Measurements from ENCODE around the gene SIK3.

Gene SIK3

DNA sequence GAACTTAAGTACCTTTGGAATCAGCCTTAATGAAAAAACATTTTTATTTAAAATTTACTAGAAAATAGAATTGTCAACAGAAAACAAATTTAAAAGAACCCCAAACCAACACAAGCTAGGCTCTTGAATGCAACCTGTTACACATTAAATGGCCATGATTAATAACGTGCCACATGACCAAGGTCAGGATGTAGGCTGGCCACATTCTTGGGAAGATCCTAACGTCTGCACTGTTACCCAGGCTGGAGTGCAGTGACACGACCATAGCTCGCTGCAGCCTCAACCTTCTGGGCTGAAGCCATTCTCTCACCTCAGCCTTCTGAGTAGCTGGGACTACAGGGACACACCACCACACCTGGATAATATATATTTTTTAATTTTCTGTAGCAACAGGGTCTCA is 134.4 kb downstream of the SIK3 start:
- Histone ChIP-seq H3K27me3 (ENCODE audit: insufficient read depth, poor library complexity, severe bottlenecking) (no peaks in the 10 kb centered on the region), H3K27ac (replicated peaks) (no peak overlapping the region), H3K4me3 (replicated peaks; ENCODE audit: insufficient read depth, low read length) (no peak overlapping the region)
- DNase-seq (ENCODE audit: low read depth in 1 of 2, low spot score in 1 of 2), result no peak
- TF ChIP-seq, protein P1, sequence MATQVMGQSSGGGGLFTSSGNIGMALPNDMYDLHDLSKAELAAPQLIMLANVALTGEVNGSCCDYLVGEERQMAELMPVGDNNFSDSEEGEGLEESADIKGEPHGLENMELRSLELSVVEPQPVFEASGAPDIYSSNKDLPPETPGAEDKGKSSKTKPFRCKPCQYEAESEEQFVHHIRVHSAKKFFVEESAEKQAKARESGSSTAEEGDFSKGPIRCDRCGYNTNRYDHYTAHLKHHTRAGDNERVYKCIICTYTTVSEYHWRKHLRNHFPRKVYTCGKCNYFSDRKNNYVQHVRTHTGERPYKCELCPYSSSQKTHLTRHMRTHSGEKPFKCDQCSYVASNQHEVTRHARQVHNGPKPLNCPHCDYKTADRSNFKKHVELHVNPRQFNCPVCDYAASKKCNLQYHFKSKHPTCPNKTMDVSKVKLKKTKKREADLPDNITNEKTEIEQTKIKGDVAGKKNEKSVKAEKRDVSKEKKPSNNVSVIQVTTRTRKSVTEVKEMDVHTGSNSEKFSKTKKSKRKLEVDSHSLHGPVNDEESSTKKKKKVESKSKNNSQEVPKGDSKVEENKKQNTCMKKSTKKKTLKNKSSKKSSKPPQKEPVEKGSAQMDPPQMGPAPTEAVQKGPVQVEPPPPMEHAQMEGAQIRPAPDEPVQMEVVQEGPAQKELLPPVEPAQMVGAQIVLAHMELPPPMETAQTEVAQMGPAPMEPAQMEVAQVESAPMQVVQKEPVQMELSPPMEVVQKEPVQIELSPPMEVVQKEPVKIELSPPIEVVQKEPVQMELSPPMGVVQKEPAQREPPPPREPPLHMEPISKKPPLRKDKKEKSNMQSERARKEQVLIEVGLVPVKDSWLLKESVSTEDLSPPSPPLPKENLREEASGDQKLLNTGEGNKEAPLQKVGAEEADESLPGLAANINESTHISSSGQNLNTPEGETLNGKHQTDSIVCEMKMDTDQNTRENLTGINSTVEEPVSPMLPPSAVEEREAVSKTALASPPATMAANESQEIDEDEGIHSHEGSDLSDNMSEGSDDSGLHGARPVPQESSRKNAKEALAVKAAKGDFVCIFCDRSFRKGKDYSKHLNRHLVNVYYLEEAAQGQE (IDR thresholded peaks at IDR 0.05; ENCODE audit: insufficient replicate concordance, low read depth), result no peak
- TF ChIP-seq SPI1 (IDR thresholded peaks at IDR 0.05; ENCODE audit: borderline replicate concordance, low read depth) (no peak), GABPA (IDR thresholded peaks at IDR 0.05; ENCODE audit: low read depth) (no peak), POLR2AphosphoS5 (IDR thresholded peaks at IDR 0.05; ENCODE audit: low read depth) (no peak)
- TF ChIP-seq, protein P2, sequence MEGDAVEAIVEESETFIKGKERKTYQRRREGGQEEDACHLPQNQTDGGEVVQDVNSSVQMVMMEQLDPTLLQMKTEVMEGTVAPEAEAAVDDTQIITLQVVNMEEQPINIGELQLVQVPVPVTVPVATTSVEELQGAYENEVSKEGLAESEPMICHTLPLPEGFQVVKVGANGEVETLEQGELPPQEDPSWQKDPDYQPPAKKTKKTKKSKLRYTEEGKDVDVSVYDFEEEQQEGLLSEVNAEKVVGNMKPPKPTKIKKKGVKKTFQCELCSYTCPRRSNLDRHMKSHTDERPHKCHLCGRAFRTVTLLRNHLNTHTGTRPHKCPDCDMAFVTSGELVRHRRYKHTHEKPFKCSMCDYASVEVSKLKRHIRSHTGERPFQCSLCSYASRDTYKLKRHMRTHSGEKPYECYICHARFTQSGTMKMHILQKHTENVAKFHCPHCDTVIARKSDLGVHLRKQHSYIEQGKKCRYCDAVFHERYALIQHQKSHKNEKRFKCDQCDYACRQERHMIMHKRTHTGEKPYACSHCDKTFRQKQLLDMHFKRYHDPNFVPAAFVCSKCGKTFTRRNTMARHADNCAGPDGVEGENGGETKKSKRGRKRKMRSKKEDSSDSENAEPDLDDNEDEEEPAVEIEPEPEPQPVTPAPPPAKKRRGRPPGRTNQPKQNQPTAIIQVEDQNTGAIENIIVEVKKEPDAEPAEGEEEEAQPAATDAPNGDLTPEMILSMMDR (IDR thresholded peaks at IDR 0.05; ENCODE audit: insufficient read depth, low read length), result no peak

DNA sequence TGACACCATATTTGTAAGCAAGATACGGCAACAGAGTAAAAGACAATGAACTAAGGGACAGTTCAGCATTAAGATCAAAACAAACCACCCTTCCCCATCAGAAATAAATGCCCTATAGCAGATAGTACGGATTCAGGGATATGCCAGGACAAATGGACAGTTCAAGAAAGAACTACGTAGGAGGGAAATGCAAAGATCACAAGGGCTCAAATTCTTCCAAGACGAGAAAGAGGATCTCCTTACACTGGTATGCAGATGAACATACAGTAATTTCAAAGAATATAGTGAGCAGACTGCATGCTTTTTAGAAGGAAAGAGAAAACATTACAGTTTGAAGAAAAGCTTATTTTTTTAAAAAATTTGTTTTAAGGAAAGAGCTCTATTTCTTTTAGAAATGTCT is 136.1 kb downstream of the SIK3 start:
- Histone ChIP-seq H3K27ac (replicated peaks) (no peak overlapping the region), H3K4me3 (replicated peaks; ENCODE audit: insufficient read depth, low read length) (no peak overlapping the region), H3K27me3 (ENCODE audit: insufficient read depth, poor library complexity, severe bottlenecking) (no peaks in the 10 kb centered on the region)
- no peak for DNase-seq (ENCODE audit: low read depth in 1 of 2, low spot score in 1 of 2)
- TF ChIP-seq GABPA (IDR thresholded peaks at IDR 0.05; ENCODE audit: low read depth), result no peak
- TF ChIP-seq, protein P1 (IDR thresholded peaks at IDR 0.05; ENCODE audit: insufficient replicate concordance, low read depth), result no peak
- TF ChIP-seq POLR2AphosphoS5 (IDR thresholded peaks at IDR 0.05; ENCODE audit: low read depth), result no peak
- TF ChIP-seq, protein P2 (IDR thresholded peaks at IDR 0.05; ENCODE audit: insufficient read depth, low read length), result no peak
- no peak for TF ChIP-seq SPI1 (IDR thresholded peaks at IDR 0.05; ENCODE audit: borderline replicate concordance, low read depth)

DNA sequence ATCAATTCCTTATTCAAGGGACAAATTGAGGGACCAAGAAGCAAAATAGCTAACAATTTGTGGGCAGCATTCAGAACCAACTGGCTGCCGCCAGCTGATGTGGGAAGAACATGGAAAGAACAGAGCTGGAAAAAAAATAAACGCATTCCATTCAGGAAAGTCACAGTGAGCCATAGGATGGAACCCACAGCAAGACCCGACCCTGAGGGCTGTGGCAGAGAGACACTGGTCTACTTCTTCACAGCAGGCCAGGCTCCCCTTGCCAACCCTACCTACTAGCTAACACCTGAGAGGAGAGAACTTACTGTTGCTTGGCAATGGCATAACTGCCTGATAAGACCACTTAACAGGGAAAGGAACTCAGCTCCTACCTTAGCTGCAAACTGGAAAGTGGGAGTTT is 137.3 kb downstream of the SIK3 start:
- H3K27me3 ChIP-seq (ENCODE audit: insufficient read depth, poor library complexity, severe bottlenecking), result no peaks in the 10 kb centered on the region
- H3K27ac ChIP-seq (replicated peaks), result no peak overlapping the region
- no peak for DNase-seq (ENCODE audit: low read depth in 1 of 2, low spot score in 1 of 2)
- no peak overlapping the region for H3K4me3 ChIP-seq (replicated peaks; ENCODE audit: insufficient read depth, low read length)
- TF ChIP-seq SPI1 (IDR thresholded peaks at IDR 0.05; ENCODE audit: borderline replicate concordance, low read depth) (no peak), POLR2AphosphoS5 (IDR thresholded peaks at IDR 0.05; ENCODE audit: low read depth) (no peak), GABPA (IDR thresholded peaks at IDR 0.05; ENCODE audit: low read depth) (no peak)
- TF ChIP-seq, protein P2 (IDR thresholded peaks at IDR 0.05; ENCODE audit: insufficient read depth, low read length), result no peak
- TF ChIP-seq, protein P1 (IDR thresholded peaks at IDR 0.05; ENCODE audit: insufficient replicate concordance, low read depth), result no peak

Measured in HL-60 (cell line).